ENCODE results near the gene BCL2A1.
"Not testable (repeated sequence)": the region's sequence is repeated elsewhere in the genome, so short reads cannot be mapped to it uniquely, and the experiment has no call there.

The BCL2A1 gene

DNA sequence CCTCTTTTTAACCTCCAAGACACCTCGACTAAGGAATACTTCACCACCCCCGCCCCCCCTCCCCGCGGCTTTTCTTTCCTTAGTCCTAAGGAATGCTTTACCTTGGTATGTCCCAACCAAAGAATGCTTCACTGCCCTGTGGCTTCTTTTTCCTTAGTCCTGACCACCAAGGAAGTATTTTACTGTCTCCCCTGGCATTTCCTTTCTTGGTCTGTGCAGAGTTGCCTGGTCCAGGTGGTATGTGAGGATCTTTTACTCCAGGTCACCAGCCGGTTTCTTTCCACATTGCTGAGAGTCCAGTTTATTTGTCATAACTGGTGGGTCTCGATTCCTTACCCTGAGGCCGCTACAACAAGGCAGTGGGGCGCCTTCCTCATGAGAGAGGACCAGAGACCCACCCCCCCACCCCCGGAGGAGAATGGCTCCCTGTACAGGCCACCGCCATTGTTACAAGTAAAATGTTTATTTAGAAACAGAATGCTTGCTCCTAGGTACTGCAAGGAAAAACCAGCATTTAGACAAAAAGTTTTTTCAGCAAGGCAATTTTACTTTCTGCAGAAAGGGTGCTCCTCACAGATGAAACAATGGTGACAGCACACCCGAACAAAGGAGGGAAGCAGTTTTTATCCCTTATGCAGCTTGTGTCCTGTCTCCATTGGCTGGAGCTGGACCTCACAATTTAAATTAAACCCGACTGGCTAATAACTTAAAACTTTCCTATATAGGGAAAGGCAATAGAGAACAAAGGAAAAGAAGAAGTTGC is 51.1 kb downstream of the BCL2A1 start:
- no peak for DNase-seq

DNA sequence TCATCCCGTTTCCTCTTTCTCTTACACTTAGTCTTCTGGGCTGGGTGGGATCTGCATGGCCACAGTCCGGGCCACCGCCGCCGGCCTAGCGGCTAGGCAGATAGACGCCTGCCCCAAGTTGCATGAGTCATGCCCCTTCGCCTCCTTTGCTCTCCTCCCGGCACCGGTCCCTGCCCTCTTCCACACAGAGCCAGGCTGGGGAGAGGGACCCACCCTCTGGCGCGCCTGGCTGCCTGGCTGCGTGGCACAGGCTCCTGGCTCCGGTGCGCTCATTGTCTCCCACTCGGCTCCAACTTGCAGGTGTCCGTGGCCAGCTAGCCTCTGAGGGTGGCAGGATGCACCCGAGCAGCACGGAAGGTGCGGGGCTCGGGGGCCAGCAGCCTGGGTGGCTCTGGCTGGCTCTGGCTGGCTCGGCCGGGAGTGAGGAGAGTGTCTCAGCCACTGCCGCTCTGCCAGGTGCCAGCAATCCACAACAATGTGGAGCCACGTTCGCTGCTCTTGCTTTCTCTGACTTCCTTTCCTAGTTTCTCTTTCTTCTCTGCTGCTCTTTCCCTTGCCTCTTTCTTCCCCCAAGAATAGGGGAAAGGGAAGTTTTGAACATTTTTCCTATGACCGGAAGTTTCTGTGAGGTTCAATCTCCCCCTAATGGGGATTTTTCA is 51.8 kb downstream of the BCL2A1 start:
- no peak for DNase-seq

DNA sequence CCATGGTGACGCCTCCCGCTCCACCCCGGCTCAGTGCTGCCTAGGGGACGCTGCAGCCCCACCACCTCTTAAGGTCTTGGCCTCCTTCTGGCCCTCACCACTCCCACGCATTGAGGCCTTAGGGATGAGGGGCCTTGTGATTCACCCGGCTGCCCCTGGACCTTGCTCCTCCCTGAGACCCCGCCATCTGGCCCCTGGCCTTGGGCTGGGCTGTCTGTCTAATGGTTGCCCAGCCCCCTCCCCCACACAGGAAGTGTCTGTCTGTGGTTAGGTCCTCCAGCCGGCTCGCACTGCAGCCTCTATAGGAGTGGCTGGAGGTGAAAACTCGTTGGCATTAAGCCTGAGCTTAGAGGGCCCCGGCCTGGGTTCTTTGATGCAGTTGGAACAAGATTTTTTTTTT is 52.7 kb downstream of the BCL2A1 start:
- DNase-seq, result no peak

DNA sequence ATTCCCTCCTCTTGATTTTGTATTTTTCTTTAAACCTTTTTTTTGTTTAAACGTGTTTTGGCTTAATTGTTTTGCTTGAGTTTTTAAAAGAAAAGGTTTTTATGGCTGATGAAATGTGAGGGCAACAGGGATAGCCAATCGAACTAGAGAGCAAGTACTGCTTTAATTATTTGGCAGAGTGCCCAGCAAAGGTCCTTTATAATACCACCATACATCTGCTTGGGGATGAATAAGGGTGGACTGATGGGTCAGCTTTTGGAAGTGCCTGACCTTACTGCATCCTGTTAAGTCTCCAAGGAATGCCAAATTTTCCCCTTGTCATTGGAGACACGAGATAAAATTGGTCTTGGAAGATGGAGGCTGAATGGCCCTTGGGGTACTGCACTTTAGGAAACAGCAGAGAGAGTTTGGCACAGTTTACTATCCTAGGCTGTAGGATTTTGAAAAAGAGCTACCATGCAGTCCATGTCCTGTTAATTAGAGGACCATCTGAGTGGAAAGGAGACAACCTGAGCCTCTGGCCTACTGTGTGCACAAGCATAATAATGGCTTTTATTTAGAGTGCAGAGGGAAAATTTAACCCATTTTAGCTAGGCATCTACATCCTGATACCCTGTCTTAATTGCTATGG is 54.4 kb downstream of the BCL2A1 start:
- no peak for DNase-seq

DNA sequence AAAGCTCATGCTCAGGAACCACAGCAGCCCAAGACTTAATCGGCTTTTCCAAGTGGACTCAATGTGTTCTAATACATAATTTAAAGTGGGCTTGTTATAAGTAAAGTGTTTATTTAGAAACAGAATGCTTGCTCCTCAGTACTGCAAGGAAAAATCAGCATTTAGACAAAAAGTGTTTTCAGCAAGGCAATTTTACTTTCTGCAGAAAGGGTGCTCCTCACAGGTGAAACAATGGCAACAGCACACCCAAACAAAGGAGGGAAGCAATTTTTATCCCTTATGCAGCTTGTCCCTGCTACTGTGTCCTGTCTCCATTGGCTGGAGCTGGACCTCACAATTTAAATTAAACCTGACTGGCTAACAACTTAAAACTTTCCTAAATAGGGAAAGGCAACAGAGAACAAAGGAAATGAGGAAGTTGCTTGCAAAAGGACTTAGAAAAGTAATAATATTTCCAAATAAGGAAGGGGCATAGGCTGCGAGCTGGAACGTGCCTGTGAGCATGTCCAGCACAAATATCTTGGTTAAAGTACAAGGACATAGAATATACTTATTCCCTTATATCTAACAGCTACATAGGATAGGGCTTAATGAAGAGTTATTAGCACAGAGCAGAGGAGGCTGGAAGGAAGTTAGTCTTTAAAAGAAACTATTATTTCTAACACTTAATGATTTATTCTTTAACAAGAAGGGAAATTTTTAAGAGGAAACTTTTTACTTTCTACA is 55.1 kb downstream of the BCL2A1 start:
- DNase-seq, result not testable (repeated sequence)

DNA sequence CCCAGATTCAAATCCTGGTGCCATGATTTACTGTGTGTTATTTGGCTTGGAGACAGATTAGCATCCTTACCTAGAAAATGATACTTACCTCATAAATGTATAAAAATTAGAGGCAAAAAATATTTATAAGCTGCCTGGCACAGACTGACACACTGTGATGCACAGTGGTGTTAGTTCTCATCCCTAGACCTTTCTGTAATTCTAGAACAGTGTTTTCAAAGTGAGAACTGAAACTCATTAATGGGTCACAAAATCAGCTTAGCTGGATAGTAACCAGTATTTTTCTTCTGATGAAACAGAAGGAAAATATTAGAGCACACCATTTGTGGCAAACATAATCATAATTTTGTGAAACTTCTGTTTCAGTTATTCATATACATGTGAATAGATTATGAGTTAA is 56.3 kb downstream of the BCL2A1 start:
- no peak for DNase-seq

Measured in stimulated activated CD4-positive, alpha-beta T cell treated with anti-CD3 and anti-CD28 coated beads, Interleukin-2, amount 100 ng/mL, for 24 hours (primary cell).